Activated T-cell treated with anti-CD3 and anti-CD28 coated beads for 4 hours (primary cell): ENCODE data around the gene PPM1F.

Experiments
- DNase-seq: peaks from one replicate; pipeline ENCODE4 v3.0.0-alpha.2; 2020

The PPM1F gene, protein sequence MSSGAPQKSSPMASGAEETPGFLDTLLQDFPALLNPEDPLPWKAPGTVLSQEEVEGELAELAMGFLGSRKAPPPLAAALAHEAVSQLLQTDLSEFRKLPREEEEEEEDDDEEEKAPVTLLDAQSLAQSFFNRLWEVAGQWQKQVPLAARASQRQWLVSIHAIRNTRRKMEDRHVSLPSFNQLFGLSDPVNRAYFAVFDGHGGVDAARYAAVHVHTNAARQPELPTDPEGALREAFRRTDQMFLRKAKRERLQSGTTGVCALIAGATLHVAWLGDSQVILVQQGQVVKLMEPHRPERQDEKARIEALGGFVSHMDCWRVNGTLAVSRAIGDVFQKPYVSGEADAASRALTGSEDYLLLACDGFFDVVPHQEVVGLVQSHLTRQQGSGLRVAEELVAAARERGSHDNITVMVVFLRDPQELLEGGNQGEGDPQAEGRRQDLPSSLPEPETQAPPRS

GRCh38 chr22:21952586-21953571 is at the start of gene PPM1F:
PPM1F (minus strand) TSS chr22:21952848; CDS start chr22:21946048, 6,800 bp downstream.
- peak; percentile 84 for DNase-seq

- no peak for DNase-seq
Observed at GRCh38 chr22:22001664-22002525, 49.2 kb upstream of the PPM1F start.

- no peak for DNase-seq
Observed at GRCh38 chr22:21998595-21999247, 46.1 kb upstream of the PPM1F start.

DNA sequence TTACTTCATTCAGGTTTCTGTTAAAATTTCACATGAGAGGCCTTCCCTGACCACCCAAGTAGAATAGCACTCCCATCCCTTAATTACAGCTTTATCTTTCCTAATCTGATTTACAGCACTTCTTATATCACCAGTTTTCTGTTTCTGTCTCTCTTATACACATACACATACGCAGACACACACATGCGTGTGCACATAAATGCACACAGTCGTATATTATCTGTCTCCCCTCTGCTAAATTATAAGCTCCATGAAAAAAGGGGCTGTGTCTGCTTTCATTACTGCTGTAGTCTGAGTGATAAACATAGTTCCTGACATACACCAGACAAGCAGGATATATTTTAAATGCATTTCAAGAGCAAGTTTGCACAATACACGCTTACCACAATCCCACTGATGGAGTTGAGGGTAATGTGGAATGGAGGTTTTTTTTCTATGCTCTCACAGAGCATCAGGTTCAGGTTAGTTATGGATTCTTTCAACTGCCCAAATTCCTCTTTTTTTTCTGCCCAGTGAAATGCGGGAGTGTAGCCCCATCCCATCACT is 43.6 kb upstream of the PPM1F start:
- DNase-seq, result no peak

- DNase-seq, result no peak
Observed at GRCh38 chr22:21995660-21996059, 43.0 kb upstream of the PPM1F start.

DNA sequence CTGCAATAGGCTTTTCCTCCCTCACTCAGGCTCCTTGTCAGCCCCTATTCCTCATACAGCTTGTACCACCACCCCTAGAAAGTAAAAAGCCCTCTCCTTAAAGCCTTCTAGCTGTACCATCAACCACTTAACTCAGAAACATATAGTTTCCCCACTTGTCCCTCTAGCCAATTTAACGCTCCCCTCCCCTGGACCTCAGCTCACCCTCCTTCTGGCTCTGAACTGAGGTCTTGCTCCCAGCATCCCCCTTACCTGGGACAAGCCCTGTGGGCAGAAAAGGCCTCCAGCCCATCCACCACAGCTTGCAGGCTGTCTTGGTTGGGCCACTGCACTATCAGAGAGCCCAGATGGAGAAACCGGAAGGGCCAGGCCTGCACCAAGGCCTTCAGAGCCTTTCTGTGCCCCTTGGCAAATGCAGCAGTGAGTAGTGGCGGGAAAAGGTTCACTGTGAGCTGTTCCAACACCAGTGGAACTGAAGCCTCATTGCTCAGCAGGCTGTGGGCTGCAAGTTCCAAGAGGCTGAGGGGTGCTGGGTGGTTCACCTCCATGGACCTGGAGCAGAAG is 42.3 kb upstream of the PPM1F start:
- DNase-seq, result no peak

DNA sequence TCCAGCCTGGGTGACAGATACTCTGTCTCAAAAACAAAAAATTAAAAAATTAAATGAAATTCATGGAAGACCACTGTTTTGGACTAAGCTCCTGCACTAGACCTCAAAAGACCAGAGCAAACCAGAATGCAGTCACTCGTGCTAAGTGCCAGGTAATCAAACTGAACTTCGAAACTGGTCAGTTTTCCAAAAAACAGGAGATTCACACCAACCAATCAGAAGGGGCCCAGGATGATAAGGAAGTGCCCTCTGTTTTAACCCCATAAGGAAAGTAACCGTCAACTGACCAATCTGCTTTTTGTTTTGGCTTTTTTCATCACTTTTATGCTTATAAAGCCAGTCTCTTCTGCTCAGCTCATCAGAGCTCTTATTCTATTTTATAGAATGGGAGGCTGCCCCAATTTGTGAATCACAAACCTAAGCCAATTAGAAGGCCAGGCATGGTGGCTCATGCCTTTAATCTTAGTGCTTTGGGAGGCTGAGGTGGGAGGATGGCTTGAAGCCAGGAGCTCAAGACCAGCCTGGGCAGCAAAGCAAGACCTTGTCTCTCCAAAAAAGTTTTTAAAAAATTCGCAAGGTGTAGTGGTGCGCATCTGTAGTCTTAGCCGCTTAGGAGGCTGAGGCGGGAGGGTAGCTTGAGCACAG is 40.1 kb upstream of the PPM1F start:
- no peak for DNase-seq

DNA sequence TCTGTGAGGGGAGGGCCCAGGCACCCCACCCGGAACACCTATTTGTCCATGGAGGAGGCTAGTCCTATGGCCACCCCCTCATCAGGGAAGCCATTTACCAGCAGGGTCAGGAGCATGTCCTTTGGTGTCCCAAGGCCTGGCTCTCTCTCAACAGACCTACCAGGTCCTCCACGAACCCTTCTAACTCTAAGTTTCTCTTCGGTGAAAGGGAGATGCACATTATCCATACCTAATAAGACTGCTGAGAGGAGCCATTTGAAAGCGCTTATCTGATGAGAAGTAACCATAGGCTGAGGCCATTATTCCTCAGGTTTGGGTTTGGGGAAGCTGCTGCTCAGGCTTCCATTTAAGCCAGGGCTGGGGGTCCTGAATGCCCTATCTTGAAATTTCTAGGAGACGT is 39.1 kb upstream of the PPM1F start:
- DNase-seq, result no peak

GRCh38 chr22:21991304-21991596 is 38.6 kb upstream of the PPM1F start:
- no peak for DNase-seq

GRCh38 chr22:21990445-21991303 is 38.0 kb upstream of the PPM1F start:
- no peak for DNase-seq

DNA sequence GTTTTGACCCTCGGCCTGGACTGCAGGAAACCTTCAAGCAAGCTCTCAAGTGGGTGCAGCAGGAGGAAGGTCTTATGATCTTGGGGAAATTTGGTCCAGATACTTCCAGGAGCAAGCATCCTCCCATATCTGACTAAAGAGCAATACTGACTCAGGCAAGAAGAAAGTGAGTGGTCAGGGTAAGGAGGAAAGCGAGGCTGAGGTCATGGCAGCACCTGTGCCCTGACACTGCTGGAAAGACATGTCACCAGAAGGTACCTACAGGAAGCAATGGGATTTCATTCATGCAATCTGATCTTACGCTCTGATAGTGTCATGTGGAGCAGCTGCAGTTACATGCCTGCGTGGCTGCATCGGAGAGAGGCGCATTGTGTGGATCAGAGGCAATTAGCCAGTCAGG is 36.4 kb upstream of the PPM1F start:
- DNase-seq, result no peak

- DNase-seq, result no peak
Observed at GRCh38 chr22:21985214-21985613, 32.6 kb upstream of the PPM1F start.

- no peak for DNase-seq
Observed at GRCh38 chr22:21984793-21985192, 32.1 kb upstream of the PPM1F start.

- DNase-seq, result peak; percentile 78
Observed at GRCh38 chr22:21982338-21982965, 29.8 kb upstream of the PPM1F start, which contains the start of gene TOP3B. TOP3B (minus strand) TSS chr22:21982787; CDS start chr22:21975709, 7,078 bp downstream.

GRCh38 chr22:21981874-21982273 is 29.2 kb upstream of the PPM1F start:
- no peak for DNase-seq

DNA sequence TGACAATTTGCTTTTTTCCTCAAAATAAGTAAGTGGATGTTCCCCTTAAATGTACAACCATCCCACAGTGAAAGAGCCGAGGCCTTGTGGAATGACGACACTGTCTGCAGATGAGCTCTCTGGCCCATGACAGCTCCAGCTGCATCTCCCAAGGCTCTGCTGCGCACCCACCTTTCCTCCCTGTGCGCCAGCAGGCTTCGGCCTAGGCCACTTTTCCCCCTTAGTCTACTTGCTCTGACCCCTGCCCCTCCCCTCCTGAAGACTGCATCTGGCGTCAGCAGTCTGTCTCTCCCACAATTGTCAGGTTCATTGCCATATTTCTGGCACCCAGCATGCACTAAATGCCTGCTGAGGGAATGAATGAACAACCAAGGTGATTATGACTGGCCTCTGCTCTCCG is 27.9 kb upstream of the PPM1F start:
- DNase-seq, result no peak

DNA sequence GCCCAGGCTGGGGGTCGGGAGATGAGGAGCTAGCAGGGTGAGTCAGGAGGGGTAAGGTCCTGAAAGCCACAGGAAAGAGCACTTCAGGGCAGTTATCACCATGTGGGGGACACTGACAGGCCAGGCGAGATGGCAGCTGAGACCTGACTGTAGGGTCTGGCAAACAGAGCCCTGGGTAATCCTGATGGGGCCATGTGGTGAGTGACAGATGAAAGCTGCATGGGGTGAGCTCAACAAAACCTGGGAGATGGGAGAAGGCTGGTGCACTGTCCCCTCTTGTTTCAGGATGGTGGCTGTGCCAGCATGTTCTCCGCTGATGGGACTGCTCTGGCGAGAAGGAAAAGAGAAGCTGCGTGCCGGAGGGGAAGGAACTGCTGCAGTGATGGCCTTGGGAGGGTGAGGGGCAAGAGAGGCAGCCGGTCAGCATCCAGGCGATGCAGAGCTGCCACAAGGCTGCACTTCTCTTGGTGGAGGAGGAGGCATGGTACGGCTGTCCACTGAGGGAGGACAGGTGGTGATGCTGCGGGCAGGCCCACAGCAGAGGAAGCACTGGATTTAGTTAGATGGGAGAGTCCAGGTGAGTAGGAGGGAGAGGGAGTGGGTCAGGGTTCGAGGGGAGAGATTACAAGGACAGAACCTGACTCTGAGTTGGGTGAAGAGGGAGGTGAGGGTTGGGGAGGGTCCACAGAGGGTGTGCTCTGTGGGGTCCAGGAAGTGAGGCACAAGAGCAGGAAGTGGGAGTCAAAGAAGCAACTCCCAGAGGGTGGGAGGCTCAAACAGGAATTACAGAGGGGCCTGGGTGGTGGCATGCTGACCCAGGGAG is 26.1 kb upstream of the PPM1F start:
- no peak for DNase-seq

DNA sequence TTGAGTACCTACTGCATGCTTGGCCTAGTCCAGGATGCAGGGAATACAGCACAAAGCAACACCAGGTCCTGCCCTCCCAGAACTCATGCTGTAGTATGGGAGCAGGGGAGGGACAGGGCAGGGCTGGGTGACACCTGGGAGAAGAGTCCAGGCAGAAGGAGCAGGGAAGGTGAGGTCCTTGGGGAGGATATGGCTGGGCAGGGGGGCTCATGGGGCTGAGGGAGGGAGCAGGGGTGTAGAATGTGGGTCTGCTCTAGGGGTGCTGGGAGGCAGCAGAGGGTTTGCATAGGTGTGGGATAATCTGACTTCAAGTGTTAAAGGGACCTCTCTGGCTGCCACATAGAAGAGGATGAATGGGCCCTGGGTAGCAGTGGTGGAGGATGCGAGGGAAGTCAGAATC is 25.2 kb upstream of the PPM1F start:
- DNase-seq, result no peak
